ENCODE data around the gene LRRTM4.

Gene LRRTM4

GRCh38 chr2:77470096-77470495 lies 52.1 kb downstream of the LRRTM4 start:
- no peak for DNase-seq (ENCODE audit: low read depth)

GRCh38 chr2:77469106-77469505 lies 53.1 kb downstream of the LRRTM4 start:
- no peak for DNase-seq (ENCODE audit: low read depth)

- DNase-seq (ENCODE audit: low read depth), result no peak
These were observed 62.3 kb downstream of the LRRTM4 start for GRCh38 chr2:77459840-77460239.

- no peak for DNase-seq (ENCODE audit: low read depth)
These were observed 64.0 kb downstream of the LRRTM4 start for GRCh38 chr2:77458216-77458615.

- no peak for DNase-seq (ENCODE audit: low read depth)
These were observed 64.5 kb downstream of the LRRTM4 start for GRCh38 chr2:77457665-77458064.

- no peak for DNase-seq (ENCODE audit: low read depth)
These were observed 79.1 kb downstream of the LRRTM4 start for GRCh38 chr2:77443076-77443475.

- DNase-seq (ENCODE audit: low read depth), result no peak
These were observed 87.3 kb downstream of the LRRTM4 start for GRCh38 chr2:77434880-77435279.

GRCh38 chr2:77428946-77429345 lies 93.2 kb downstream of the LRRTM4 start:
- no peak for DNase-seq (ENCODE audit: low read depth)

GRCh38 chr2:77421971-77422370 lies 100.2 kb downstream of the LRRTM4 start:
- no peak for DNase-seq (ENCODE audit: low read depth)

- no peak for DNase-seq (ENCODE audit: low read depth)
These were observed 103.6 kb downstream of the LRRTM4 start for GRCh38 chr2:77418537-77418936.

GRCh38 chr2:77404189-77404588 lies 118.0 kb downstream of the LRRTM4 start:
- no peak for DNase-seq (ENCODE audit: low read depth)

GRCh38 chr2:77398970-77399600 lies 123.1 kb downstream of the LRRTM4 start:
- DNase-seq (ENCODE audit: low read depth), result no peak

GRCh38 chr2:77397763-77398162 lies 124.4 kb downstream of the LRRTM4 start:
- DNase-seq (ENCODE audit: low read depth), result no peak

- DNase-seq (ENCODE audit: low read depth), result no peak
These were observed 127.2 kb downstream of the LRRTM4 start for GRCh38 chr2:77395011-77395410.

GRCh38 chr2:77391119-77391518 lies 131.1 kb downstream of the LRRTM4 start:
- DNase-seq (ENCODE audit: low read depth), result no peak

- no peak for DNase-seq (ENCODE audit: low read depth)
These were observed 134.9 kb downstream of the LRRTM4 start for GRCh38 chr2:77387324-77387723.

- no peak for DNase-seq (ENCODE audit: low read depth)
These were observed 149.5 kb downstream of the LRRTM4 start for GRCh38 chr2:77372636-77373035.

GRCh38 chr2:77370511-77370910 lies 151.7 kb downstream of the LRRTM4 start:
- no peak for DNase-seq (ENCODE audit: low read depth)

GRCh38 chr2:77363277-77363676 lies 158.9 kb downstream of the LRRTM4 start:
- DNase-seq (ENCODE audit: low read depth), result no peak

- no peak for DNase-seq (ENCODE audit: low read depth)
These were observed 173.4 kb downstream of the LRRTM4 start for GRCh38 chr2:77348821-77349220.

- no peak for DNase-seq (ENCODE audit: low read depth)
These were observed 186.2 kb downstream of the LRRTM4 start for GRCh38 chr2:77336013-77336412.

- no peak for DNase-seq (ENCODE audit: low read depth)
These were observed 193.8 kb downstream of the LRRTM4 start for GRCh38 chr2:77328134-77328931.

GRCh38 chr2:77325395-77325794 lies 196.8 kb downstream of the LRRTM4 start:
- no peak for DNase-seq (ENCODE audit: low read depth)

GRCh38 chr2:77322431-77322830 lies 199.7 kb downstream of the LRRTM4 start:
- no peak for DNase-seq (ENCODE audit: low read depth)

Measured in stimulated activated CD8-positive, alpha-beta memory T cell treated with anti-CD3 and anti-CD28 coated beads, Interleukin-12 subunit alpha, Interleukin-12 subunit beta, amount 100 ng/mL, for 1 hour (primary cell).